ENCODE results near the gene ANKH.

The ANKH gene

DNA sequence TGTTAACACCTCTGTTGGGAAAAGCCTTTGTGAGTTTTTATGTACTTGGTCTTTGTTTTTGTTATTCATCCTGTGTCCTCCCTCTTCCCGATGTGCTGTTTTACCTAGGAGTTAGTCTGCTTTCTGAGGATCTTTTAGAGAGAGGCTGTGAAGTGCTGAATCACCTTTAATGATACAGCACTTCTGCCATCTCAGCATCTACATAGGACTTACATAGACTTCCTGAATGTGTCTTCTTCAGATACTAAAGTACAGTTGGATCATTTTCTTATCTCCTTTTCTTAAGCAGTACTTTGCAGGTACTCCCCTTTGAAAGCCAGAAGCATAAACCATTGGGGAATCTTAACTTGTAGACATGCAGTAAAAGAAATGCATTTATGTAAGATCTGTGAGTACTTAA lies 175.5 kb downstream of the ANKH start:
- no peaks in the 10 kb centered on the region for H3K4me1 ChIP-seq (ENCODE audit: low read depth, poor library complexity, severe bottlenecking)
- no peak overlapping the region for H2AFZ ChIP-seq (ENCODE audit: low read depth)
- H3K79me2 ChIP-seq (ENCODE audit: insufficient read depth, low read depth), result no peaks in the 10 kb centered on the region
- TF ChIP-seq, protein P1, sequence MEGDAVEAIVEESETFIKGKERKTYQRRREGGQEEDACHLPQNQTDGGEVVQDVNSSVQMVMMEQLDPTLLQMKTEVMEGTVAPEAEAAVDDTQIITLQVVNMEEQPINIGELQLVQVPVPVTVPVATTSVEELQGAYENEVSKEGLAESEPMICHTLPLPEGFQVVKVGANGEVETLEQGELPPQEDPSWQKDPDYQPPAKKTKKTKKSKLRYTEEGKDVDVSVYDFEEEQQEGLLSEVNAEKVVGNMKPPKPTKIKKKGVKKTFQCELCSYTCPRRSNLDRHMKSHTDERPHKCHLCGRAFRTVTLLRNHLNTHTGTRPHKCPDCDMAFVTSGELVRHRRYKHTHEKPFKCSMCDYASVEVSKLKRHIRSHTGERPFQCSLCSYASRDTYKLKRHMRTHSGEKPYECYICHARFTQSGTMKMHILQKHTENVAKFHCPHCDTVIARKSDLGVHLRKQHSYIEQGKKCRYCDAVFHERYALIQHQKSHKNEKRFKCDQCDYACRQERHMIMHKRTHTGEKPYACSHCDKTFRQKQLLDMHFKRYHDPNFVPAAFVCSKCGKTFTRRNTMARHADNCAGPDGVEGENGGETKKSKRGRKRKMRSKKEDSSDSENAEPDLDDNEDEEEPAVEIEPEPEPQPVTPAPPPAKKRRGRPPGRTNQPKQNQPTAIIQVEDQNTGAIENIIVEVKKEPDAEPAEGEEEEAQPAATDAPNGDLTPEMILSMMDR (conservative IDR thresholded peaks at IDR 0.05; ENCODE audit: low read depth, low read length), result no peak
- H3K36me3 ChIP-seq (ENCODE audit: insufficient read depth), result peaks cover 10% of the 10 kb centered on the region; the same call in 1 of the 2 replicates
- H3K27ac ChIP-seq, result no peak overlapping the region
- H3K9ac ChIP-seq, result no peak overlapping the region
- H3K4me3 ChIP-seq (IDR thresholded peaks at IDR 0.05; ENCODE audit: insufficient read depth, low read depth, low read length), result no peak overlapping the region
- no peak overlapping the region for H3K4me2 ChIP-seq
- H4K20me1 ChIP-seq (ENCODE audit: insufficient read depth), result no peaks in the 10 kb centered on the region
- no peaks in the 10 kb centered on the region for H3K27me3 ChIP-seq (ENCODE audit: insufficient read depth, low read depth)

DNA sequence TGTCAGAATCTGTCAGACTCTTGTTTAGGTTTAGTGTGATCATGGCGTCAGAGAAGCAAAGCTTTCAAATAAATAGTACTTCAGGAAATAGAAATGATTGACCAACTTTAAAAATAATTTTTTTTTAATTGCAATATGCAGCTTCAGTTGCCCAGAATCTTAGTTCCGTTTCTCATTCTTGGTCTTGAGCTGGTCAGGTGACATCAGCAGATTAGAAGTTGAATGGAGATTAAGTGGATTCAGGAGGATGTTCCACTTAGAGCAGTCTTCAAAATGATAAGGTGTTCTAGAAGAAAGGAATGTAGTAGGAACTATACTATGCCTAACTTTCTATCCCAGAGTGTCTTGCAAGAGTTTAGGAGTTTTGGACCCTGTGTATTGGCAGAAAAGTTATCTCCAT lies 176.4 kb downstream of the ANKH start:
- Histone ChIP-seq H3K36me3 (ENCODE audit: insufficient read depth) (peaks cover 18% of the 10 kb centered on the region; the same call in 1 of the 2 replicates), H2AFZ (ENCODE audit: low read depth) (no peak overlapping the region), H3K4me2 (no peak overlapping the region), H3K79me2 (ENCODE audit: insufficient read depth, low read depth) (no peaks in the 10 kb centered on the region), H3K27ac (no peak overlapping the region), H4K20me1 (ENCODE audit: insufficient read depth) (no peaks in the 10 kb centered on the region), H3K9ac (no peak overlapping the region), H3K27me3 (ENCODE audit: insufficient read depth, low read depth) (no peaks in the 10 kb centered on the region), H3K4me3 (IDR thresholded peaks at IDR 0.05; ENCODE audit: insufficient read depth, low read depth, low read length) (no peak overlapping the region), H3K4me1 (ENCODE audit: low read depth, poor library complexity, severe bottlenecking) (no peaks in the 10 kb centered on the region)
- TF ChIP-seq, protein P1 (conservative IDR thresholded peaks at IDR 0.05; ENCODE audit: low read depth, low read length), result no peak

DNA sequence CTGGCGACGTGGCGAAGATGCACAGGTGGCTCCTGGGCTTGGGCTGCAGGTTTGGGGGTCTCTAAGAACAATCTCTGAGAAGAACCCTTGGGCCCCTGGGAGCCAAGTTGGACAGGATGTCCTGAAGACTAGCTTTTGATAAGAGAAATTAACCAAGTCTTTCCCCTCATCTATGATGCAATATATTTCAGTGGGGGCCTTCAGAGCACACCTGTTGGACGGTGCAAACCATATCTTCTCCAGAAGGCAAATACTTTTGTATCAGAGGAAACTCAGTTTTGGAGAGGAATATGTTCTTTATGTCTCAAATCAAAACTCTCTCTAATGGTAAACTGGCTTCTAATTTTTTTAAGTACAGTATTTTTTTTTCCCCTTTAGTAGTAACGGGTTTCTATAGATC lies 178.5 kb downstream of the ANKH start:
- Histone ChIP-seq H4K20me1 (ENCODE audit: insufficient read depth) (no peaks in the 10 kb centered on the region), H3K27me3 (ENCODE audit: insufficient read depth, low read depth) (no peaks in the 10 kb centered on the region), H3K36me3 (ENCODE audit: insufficient read depth) (peaks cover 34% of the 10 kb centered on the region; the same call in 1 of the 2 replicates), H3K4me2 (no peak overlapping the region), H2AFZ (ENCODE audit: low read depth) (no peak overlapping the region), H3K4me3 (IDR thresholded peaks at IDR 0.05; ENCODE audit: insufficient read depth, low read depth, low read length) (no peak overlapping the region), H3K4me1 (ENCODE audit: low read depth, poor library complexity, severe bottlenecking) (no peaks in the 10 kb centered on the region), H3K9ac (no peak overlapping the region), H3K27ac (no peak overlapping the region), H3K79me2 (ENCODE audit: insufficient read depth, low read depth) (no peaks in the 10 kb centered on the region)
- TF ChIP-seq, protein P1 (conservative IDR thresholded peaks at IDR 0.05; ENCODE audit: low read depth, low read length), result no peak

DNA sequence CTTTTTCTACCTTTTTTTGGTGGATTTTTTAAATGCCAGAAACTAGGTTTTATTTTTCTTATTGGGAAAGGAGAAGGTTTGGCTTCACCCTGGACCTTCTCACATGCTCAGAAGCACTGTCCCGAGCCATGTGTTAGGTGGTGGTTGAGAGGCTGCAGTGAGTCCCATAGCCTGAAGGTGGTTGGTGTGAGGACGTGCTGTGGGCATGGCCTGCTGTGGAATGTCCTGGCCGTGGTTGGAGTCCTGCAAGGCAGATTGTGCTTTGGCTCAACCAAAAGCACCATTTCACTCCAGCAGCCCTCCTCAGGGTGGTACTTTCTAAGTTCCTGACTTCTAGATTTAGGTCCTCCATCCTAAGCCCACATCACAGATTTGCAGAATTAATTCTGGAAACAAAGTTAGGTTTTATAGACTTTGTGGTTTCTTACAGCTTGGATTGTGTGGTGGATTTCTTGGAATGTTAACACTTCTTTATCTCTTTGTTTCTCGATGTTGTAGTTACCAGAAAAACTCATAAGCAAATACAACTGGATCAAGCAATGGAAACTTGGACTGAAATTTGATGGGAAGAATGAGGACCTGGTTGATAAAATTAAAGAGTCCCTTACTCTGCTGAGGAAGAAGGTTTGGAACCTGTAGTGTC lies 184.4 kb downstream of the ANKH start:
- H3K4me3 ChIP-seq (IDR thresholded peaks at IDR 0.05; ENCODE audit: insufficient read depth, low read depth, low read length), result no peak overlapping the region
- H3K4me1 ChIP-seq (ENCODE audit: low read depth, poor library complexity, severe bottlenecking), result peaks cover 11% of the 10 kb centered on the region
- H3K9ac ChIP-seq, result no peak overlapping the region
- H2AFZ ChIP-seq (ENCODE audit: low read depth), result no peak overlapping the region
- peaks cover 25% of the 10 kb centered on the region; the same call in 1 of the 2 replicates for H3K36me3 ChIP-seq (ENCODE audit: insufficient read depth)
- H3K4me2 ChIP-seq, result no peak overlapping the region
- H4K20me1 ChIP-seq (ENCODE audit: insufficient read depth), result no peaks in the 10 kb centered on the region
- H3K27me3 ChIP-seq (ENCODE audit: insufficient read depth, low read depth), result no peaks in the 10 kb centered on the region
- no peaks in the 10 kb centered on the region for H3K79me2 ChIP-seq (ENCODE audit: insufficient read depth, low read depth)
- TF ChIP-seq, protein P1 (conservative IDR thresholded peaks at IDR 0.05; ENCODE audit: low read depth, low read length), result no peak
- no peak overlapping the region for H3K27ac ChIP-seq

Measured in KMS-11 (cell line).